NCI-H2227 (cell line): ENCODE data around the gene EPHA5.

Source experiments
- DNase-seq: peaks from one replicate; lab custom pipeline; 2025; ENCODE audit not compliant: unreplicated experiment; lab: John Stamatoyannopoulos, UW

EPHA5 gene

DNA sequence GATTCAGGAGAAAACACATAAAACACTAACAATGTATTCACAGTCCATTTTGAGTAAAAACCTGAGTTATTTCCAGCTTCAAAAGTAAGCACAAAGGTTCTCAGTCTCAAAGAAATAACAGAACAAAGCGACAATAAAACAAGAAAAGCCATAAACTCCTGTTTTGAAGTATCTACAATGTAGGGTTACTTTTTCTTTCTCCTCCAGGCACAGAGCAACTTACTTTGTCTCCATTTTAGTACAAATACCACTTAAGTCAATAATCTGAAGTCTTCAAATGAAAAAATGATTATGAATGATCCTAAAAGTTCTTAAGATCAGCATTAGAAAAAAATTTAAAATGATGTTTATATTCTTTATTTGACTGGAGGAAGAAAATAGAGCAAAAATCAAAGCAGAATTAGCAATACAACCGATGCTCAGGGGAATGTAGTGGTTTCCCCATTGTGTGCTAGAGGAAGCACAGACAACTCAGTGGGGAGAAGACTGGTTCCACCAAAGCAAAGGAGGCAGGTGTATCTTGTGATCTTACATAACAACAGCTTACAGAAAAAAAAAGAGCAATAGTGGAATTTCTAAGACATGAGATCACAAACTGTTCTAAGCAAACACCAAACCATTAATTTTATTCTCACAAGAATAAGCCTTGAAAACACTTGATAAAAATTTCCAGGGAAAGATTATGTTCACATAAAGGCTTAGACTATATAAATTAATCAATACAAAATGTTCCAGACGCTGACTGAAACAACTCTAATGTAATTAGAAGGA is 35.1 kb downstream of the EPHA5 start:
- DNase-seq = no peak

DNA sequence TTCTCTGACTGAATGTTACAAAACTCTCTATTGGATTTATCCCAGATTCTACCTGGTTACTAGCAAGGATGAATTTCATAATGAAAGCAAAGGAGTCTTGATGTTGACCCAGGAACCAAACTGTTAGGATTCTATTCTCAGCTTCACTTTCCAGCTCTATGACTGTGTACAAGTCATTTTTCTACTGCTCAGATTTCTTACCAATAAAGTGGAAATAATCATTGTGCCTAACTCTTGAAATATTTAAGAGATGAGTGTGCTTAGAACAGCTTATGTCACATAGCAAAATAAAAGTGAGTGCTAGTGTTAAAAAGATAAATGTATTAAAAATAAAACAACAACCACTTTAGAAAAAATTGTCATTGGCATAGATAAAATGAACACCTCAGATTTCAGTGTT is 45.6 kb downstream of the EPHA5 start:
- no peak for DNase-seq

DNA sequence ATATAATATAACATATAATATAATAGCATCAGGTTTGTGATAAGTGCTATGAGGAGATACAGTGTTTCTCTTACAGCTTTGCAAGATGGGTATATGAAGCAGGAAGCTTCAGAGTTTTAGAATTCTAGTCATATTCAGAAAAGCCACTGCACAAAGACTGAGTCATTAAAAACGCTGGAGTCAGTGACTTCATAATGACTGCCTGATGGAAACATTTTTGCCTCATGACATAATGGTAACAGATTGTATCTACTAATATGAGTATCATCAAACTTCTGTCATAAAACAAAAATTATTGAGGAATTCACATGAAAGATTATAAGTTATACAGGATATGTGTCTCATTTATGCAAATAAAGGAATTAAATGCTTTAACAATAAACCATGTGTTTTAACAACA is 46.8 kb downstream of the EPHA5 start:
- DNase-seq = no peak

DNA sequence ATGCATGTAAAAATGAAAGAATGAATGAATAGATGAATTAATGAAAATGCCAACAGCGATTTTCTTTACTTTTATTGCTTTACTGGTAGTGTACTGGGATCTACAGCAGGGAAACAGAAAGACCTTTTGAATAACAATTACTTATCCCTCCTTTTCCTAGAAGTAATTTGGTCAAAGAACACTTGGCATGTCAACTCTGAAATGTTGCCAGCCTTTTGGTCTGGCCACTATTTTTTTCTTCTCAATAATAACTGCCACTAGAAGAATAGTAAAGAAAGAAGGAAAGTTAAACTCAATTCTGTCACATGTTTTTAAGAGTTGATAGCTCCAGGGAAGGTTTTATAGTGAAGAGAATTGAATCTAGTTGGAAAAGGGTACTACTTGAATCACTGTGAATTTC is 52.9 kb downstream of the EPHA5 start:
- no peak for DNase-seq

DNA sequence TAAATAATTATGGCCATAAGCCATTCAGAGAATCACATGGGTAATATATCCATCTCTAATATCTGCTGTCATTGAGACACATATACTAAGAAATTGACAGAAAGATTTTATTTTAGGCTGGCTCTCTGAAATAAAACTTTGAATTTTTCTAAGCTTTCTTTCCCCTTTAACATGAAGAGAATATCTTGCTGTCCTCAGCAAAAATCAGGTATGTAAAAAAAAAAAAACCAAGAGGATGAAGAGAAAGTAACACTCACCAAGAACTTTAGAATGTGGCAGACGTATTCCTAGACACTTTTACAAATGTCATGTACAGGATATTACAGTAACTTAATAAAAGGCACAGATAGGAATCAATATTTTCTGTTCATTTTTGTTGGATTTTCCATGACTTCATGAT is 65.8 kb downstream of the EPHA5 start:
- no peak for DNase-seq

GRCh38 chr4:65600656-65601055 is 69.6 kb downstream of the EPHA5 start:
- no peak for DNase-seq

- DNase-seq = no peak
These were observed 70.9 kb downstream of the EPHA5 start for GRCh38 chr4:65599340-65599739.

- no peak for DNase-seq
These were observed 72.6 kb downstream of the EPHA5 start for GRCh38 chr4:65597697-65598096.

DNA sequence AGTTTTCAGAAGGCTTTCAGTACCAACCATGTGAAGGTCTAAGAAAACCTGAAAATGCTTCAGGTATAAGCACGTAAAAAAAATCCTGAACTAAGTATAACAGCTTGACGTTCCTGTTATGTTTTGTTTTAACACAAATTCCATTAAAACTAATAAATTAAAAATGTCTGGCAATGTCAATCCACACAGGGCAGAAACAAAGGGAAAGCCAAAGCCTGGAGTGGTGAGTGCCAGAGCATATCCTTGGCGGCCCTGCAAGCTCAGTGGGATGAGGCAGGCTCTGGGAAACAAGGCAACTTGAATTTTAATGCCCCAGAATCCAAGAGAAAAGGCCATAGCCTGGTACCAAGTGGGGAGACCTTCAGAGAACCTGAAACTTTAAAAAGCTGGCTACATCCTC is 78.2 kb downstream of the EPHA5 start:
- DNase-seq = no peak

DNA sequence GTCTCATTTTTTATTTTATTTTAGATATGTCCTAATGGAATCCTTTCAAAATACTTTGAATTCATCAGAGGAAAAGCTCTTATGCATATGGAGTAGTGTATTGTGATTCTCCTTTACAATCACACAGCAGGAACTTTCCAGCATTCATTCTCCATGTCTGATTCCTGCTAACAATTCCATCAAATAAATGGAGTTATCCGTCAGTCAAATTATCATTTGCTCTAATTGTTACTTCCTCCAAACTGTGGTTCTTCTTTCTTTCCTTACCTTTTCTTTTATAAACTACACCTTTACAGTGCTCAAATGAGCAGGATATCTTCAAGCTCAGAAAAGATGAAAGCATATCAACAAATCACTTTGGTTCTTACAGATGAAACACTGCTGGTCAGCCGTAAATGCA is 80.4 kb downstream of the EPHA5 start:
- DNase-seq = no peak

GRCh38 chr4:65589331-65589730 is 81.0 kb downstream of the EPHA5 start:
- DNase-seq = no peak

- DNase-seq = no peak
These were observed 89.7 kb downstream of the EPHA5 start for GRCh38 chr4:65580551-65580950.

- DNase-seq = no peak
These were observed 103.8 kb downstream of the EPHA5 start for GRCh38 chr4:65566473-65566872.

DNA sequence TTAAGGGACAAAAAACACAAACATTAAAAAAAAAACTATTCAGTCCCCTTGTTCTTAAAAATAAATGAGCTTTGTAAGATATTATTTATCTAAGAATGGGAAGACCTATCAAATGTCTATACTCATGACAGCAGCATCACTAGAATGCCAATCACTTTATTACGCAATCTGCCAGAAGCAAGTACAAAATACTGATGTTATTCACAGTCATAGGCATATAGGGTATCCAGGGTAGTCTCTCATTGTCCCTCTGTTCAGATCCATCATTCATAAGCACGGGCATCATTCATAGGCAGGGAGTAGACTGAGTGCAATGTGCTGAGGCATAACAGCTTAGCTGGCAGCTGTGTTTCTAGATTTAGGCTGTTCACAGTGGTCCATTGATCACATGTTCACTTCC is 109.1 kb downstream of the EPHA5 start:
- DNase-seq = no peak

DNA sequence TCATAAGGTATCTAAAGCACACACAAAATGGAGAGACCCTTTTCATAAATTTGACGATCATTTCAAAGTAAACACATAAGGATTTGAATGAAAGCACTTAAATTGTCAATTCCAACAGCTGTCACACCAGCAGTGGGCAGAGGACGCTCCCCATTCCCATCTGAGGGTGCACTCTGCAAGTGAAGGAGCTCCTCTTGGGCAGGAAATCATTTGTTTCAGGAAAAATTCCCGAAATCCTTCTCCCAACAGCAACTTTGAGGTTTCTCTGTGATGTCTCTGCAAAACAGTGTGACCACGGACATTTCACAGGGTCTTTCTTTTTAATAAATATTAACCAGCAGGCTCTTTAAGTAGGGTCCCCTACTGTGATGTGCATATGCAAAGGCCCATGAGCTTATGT is 111.0 kb downstream of the EPHA5 start:
- no peak for DNase-seq

DNA sequence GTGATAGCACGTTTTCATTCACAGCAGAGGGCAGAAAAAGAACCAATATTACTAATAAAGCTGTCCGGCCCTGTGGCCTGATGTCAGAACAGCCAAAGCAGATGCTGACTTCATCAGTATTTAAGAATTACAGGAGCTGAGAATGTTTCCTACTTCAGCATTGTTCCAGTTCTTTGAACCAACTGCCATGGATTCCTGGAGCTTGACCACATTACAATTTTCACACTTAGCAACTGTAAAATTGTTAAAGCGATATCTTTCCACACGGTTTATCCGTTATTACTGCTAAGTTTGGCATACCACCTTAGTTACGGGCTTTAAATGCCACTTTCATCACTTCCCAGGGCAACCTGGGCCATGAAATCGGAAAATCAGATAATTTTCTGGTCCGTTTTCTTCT is 118.2 kb downstream of the EPHA5 start:
- no peak for DNase-seq

DNA sequence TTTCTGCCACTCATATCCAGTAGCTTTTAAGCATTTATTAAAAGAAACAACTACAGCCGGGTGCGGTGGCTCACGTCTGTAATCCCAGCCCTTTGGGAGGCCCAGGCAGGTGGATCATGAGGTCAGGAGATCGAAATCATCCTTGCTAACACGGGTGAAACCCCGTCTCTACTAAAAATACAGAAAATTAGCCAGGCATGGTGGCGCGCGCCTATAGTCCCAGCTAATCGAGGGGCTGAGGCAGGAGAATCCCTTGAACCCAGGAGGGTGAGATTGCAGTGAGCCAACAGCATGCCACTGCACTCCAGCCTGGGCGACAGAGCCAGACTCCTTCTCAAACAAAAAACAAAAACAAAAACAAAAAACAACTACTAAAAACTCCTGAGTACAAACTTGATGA is 119.8 kb downstream of the EPHA5 start:
- no peak for DNase-seq

DNA sequence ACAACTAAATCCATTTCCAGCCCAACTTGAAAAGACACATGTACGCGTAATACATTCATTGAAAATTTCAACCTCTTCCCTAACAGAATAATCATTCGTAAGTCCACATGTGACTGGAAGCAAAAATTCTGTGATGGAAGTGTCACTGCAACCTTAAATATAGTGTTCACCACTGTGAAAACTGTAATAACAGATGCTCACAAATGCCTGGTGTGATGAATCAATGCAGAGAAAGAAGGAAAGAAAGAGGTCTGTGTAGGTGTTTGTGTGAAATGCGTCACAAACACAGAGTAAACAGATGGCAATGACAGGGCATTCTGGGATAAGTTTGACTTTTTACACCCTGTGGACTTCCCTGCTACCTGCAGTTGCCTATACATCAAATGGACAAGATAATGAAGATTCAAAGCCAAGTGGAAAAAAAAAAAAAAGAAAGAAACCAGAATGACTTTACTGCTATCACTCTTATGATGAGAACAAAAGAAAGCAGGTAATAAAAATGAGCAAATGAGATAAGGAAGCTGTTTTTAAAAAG is 123.3 kb downstream of the EPHA5 start:
- peak; percentile 4 for DNase-seq

DNA sequence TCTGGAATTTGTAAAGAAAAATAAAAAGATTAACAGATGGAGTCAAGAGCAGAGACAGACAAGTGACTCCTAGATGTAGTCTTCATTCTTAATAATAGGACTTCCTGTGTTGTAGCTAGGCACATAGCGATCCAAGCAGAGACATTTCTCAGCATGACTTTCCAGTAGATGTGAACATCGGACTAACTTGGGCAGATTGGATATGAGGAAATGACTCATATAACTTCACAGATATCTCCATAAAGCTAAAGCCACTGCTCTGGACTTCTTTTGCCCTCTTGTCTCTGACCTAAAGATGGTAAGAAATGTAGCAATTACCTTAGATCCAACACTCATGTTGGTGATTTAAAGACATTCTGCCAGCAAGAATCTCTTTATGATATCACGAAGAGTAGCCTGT is 131.7 kb downstream of the EPHA5 start:
- no peak for DNase-seq

GRCh38 chr4:65535113-65535512 is 135.2 kb downstream of the EPHA5 start:
- no peak for DNase-seq

- DNase-seq = no peak
These were observed 148.6 kb downstream of the EPHA5 start for GRCh38 chr4:65521666-65522065.

DNA sequence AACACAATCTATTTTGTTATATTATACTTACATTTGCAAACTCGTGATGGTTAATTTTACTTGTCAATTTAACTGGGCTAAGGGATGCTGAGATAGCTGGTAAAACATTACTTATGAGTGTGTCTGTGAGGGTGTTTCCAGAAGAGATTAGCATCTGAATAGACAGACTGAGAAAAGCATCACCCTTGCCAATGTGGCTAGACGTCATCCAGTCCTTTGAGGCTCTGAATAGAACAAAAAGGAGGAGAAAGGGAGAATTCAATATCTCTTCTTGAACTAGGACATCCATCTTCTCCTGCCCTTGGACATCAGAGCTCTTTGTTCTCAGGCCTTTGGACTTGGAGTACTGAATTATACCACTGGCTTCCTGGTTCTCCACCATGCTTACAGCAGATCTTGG is 154.6 kb downstream of the EPHA5 start:
- DNase-seq = no peak

DNA sequence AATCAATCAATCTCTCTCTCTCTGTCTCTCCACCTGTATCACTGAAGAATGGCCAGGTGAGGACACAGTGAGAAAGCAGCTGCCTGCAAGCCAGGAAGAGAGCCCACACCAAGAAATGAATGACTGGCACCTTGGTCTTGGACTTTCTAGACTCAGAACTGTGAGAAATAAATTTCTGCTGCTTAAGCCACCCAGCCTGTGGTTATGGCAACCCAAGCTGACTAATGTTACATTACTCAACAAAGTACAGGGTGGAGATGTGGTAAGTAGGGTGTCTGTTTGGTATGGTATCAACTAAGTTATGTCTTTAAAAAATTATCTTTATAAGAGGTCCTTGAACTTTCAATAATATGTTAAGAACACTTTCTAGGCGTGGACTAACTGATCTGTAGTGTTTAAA is 159.3 kb downstream of the EPHA5 start:
- no peak for DNase-seq
